Measurements from ENCODE around the gene PLA2G4E.

DNA sequence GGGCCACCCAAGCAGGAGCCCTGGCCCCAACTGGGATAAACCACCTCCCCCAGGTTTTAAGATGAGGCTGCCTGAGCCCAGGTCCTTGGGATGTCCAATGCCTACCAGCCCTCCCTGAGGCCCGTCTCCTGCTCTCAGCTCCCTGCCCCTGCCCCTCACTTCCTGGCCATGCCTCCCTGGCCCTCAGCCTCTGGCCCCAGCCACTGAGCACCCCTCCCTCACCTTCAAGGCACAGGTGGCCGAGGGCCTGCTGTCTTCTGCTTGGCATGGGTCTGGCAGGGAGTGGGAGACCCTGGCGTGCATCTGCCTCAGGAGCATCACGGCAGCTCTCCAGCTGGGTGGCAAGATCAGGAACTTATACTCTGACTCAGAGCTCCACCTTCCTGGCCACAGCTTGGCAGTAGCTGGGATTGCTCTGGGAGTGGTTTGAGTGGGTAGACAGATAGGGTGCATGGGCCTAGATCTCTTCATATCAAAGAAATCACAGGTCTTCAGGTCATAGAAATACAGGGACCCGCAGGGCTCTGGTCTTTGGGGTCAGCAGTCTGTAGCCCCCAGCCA, at the start of gene PLA2G4E:
- TF ChIP-seq, protein P1, sequence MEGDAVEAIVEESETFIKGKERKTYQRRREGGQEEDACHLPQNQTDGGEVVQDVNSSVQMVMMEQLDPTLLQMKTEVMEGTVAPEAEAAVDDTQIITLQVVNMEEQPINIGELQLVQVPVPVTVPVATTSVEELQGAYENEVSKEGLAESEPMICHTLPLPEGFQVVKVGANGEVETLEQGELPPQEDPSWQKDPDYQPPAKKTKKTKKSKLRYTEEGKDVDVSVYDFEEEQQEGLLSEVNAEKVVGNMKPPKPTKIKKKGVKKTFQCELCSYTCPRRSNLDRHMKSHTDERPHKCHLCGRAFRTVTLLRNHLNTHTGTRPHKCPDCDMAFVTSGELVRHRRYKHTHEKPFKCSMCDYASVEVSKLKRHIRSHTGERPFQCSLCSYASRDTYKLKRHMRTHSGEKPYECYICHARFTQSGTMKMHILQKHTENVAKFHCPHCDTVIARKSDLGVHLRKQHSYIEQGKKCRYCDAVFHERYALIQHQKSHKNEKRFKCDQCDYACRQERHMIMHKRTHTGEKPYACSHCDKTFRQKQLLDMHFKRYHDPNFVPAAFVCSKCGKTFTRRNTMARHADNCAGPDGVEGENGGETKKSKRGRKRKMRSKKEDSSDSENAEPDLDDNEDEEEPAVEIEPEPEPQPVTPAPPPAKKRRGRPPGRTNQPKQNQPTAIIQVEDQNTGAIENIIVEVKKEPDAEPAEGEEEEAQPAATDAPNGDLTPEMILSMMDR (conservative IDR thresholded peaks at IDR 0.05 in 1 of 2, IDR thresholded peaks at IDR 0.05 in 1 of 2; ENCODE audit: low read depth in 1 of 2, low read length in 2 of 2): no peak
- TF ChIP-seq EZH2 (IDR thresholded peaks at IDR 0.05; ENCODE audit: low read length, missing control alignments): no peak

All from fibroblast of lung (primary cell).